Right lobe of liver (tissue), 6 donors: ENCODE data around the gene SERINC5. TPM values are rescaled to one million over a fixed set of nuclear protein-coding genes. Genes with fewer than 3 reads are reported as not detected.
"Not testable (repeated sequence)": the region's sequence is repeated elsewhere in the genome, so short reads cannot be mapped to it uniquely, and the experiment has no call there.

ENCODE experiments used
- ATAC-seq, 4 donors: fragments of 200-7000 bp; cut with Tn5 transposase; one replicate each; pipeline ENCODE4 v1.9.1; 2020; ENCODE audit warnings: mild to moderate bottlenecking in 4 of 4, moderate library complexity in 4 of 4
- DNase-seq, 3 donors: peaks; one replicate each; pipeline ENCODE4 v3.0.0-alpha.2; 2020
- H3K27ac ChIP-seq, 3 donors: fragments of 200-600 bp; one replicate each; pipeline ENCODE4 v1.8.0; 2022
- H3K27me3 ChIP-seq, 2 donors: fragments of 200-600 bp; one replicate each; pipeline ENCODE4 v1.8.0; 2022
- H3K36me3 ChIP-seq, 4 donors: fragments of 200-600 bp; sonication (generic) in 1 of 4; one replicate each; pipeline versions ENCODE4 v1.5.1 to v1.8.0; 2017 to 2022; ENCODE audit warnings: control low read depth in 1 of 4
- H3K4me1 ChIP-seq, 4 donors: fragments of 200-600 bp; sonication (generic) in 1 of 4; one replicate each; pipeline versions ENCODE4 v1.5.1 to v1.8.0; 2017 to 2022; ENCODE audit warnings: control low read depth in 1 of 4
- H3K4me3 ChIP-seq, 3 donors: fragments of 200-600 bp; one replicate each; pipeline ENCODE4 v1.8.0; 2022
- H3K9me3 ChIP-seq, 4 donors: fragments of 200-600 bp; sonication (generic) in 1 of 4; one replicate each; pipeline versions ENCODE4 v1.5.1 to v1.8.0; 2017 to 2022; ENCODE audit warnings: control low read depth in 1 of 4
- CTCF ChIP-seq, 4 donors: fragments of 200-600 bp in 3 of 4; fragments of 450-650 bp in 1 of 4; IDR thresholded peaks; one replicate each; pipeline versions ENCODE4 v1.5.1 to v1.8.0; 2016 to 2022; ENCODE audit warnings: antibody characterized with exemption in 4 of 4, mild to moderate bottlenecking in 2 of 4
- POLR2A ChIP-seq: fragments of 450-650 bp; IDR thresholded peaks from one replicate; pipeline ENCODE4 v1.6.1; 2017; ENCODE audit warnings: antibody characterized with exemption, mild to moderate bottlenecking
- WGBS: methylation state at CpG from one replicate; pipeline ENCODE4 v1.1.6; 2018; ENCODE audit warnings: low coverage, low lambda C conversion rate; ENCODE audit not compliant: insufficient coverage; ENCODE audit errors: missing lambda C conversion rate; 5-methylcytosine and 5-hydroxymethylcytosine counted together
- intact Hi-C, 2 donors: fragments of 100-400 bp; cut with DNase I; formaldehyde crosslinking; loops; one replicate each; pipeline versions ENCODE4 v1.11.2 to v1.14.1; 2022
- total RNA-seq, 6 experiments: library from RNA; depleted of rRNA in 2 of 6; stranded (reverse); fragments of >200 nt in 2 of 6; fragmentation: NEBNext Ultra II Directional in 3 of 6; extraction: Animal tissue kit (Norgen Biotek cat#: 25700) in 3 of 6; gene quantifications; one replicate each; pipeline versions ENCODE4 v1.1.0 to v1.2.4, GENCODE V29; 2016 to 2023
- donor health status: DM: no; HTN: yes; CAD: no.
- donor health status: DM: no; HTN: no; CAD: no.
- donor health status: DM: no; HTN: no; CAD: no.
- donor health status: DM: no; HTN: yes; CAD: no.
- donor health status: DM: no; HTN: yes; CAD: no.

The SERINC5 gene
- total RNA-seq, 6 experiments from 2014 or later, result 30.1 to 82.1 (median 57.9) TPM

GRCh38 chr5:80207832-80208231 is 48.0 kb downstream of the SERINC5 start:
- H3K27me3 ChIP-seq, result no peaks in the 10 kb centered on the region
- peaks cover 0 to 91% (median 42%) of the 10 kb centered on the region in 4 donors for H3K4me1 ChIP-seq
- ATAC-seq (peak; percentile 42 to 75 (median 62)), DNase-seq (peak in 1 of 3 donors; percentile 77)
- H3K27ac ChIP-seq, result peak overlapping the region; percentile 52 to 97 (median 91)
- H3K4me3 ChIP-seq, result no peak overlapping the region
- no peaks in the 10 kb centered on the region for H3K36me3 ChIP-seq
- intact Hi-C loops, result no loop called here
- H3K9me3 ChIP-seq, result no peaks in the 10 kb centered on the region
- TF ChIP-seq POLR2A (no peak), CTCF (IDR thresholded peaks at IDR 0.05) (no peak)
- 20% methylated on average over 4 of the region's 4 CpGs for WGBS

GRCh38 chr5:80206282-80206681 is 49.6 kb downstream of the SERINC5 start:
- ATAC-seq (peak in 1 of 4 donors; percentile 8), DNase-seq (no peak)
- Histone ChIP-seq H3K9me3 (no peaks in the 10 kb centered on the region), H3K36me3 (peaks cover 0 to 10% (median 2%) of the 10 kb centered on the region in 4 donors), H3K4me1 (peaks cover 0 to 77% (median 34%) of the 10 kb centered on the region in 4 donors), H3K27me3 (no peaks in the 10 kb centered on the region), H3K4me3 (no peak overlapping the region), H3K27ac (peak overlapping the region; percentile 52 to 97 (median 91))
- no peak for TF ChIP-seq CTCF (IDR thresholded peaks at IDR 0.05)
- TF ChIP-seq POLR2A, result no peak
- WGBS, result 46% methylated on average over 4 of the region's 4 CpGs
- intact Hi-C loops, result no loop called here

- Histone ChIP-seq H3K36me3 (peaks cover 0 to 10% (median 2%) of the 10 kb centered on the region in 4 donors), H3K27me3 (no peaks in the 10 kb centered on the region), H3K4me3 (no peak overlapping the region), H3K9me3 (no peaks in the 10 kb centered on the region), H3K27ac (peak overlapping the region; percentile 52 to 97 (median 91)), H3K4me1 (peaks cover 0 to 73% (median 32%) of the 10 kb centered on the region in 4 donors)
- TF ChIP-seq CTCF (IDR thresholded peaks at IDR 0.05) (no peak), POLR2A (no peak)
- 48% methylated on average over 4 of the region's 4 CpGs for WGBS
- intact Hi-C loops, result no loop called here
- ATAC-seq (no peak), DNase-seq (no peak)
These were observed 50.0 kb downstream of the SERINC5 start for GRCh38 chr5:80205846-80206245.

GRCh38 chr5:80204808-80205614 is 50.8 kb downstream of the SERINC5 start:
- H3K9me3 ChIP-seq, result no peaks in the 10 kb centered on the region
- H3K27me3 ChIP-seq, result no peaks in the 10 kb centered on the region
- peaks cover 0 to 10% (median 2%) of the 10 kb centered on the region in 4 donors for H3K36me3 ChIP-seq
- H3K4me1 ChIP-seq, result peaks cover 0 to 65% (median 29%) of the 10 kb centered on the region in 4 donors
- peak in 1 of 4 donors; percentile 35 for TF ChIP-seq CTCF (IDR thresholded peaks at IDR 0.05)
- TF ChIP-seq POLR2A, result no peak
- WGBS, result 30% methylated on average over 10 of the region's 10 CpGs
- intact Hi-C loops, result no loop called here
- peak overlapping the region; percentile 52 to 97 (median 91) for H3K27ac ChIP-seq
- H3K4me3 ChIP-seq, result peak overlapping the region in 1 of 3 donors; percentile 19
- DNase-seq (peak in 2 of 3 donors; percentile 72 to 76), ATAC-seq (peak; percentile 69 to 84 (median 78))

- H3K27ac ChIP-seq, H3K9me3 ChIP-seq, H3K27me3 ChIP-seq, intact Hi-C loops, H3K36me3 ChIP-seq, DNase-seq, ATAC-seq, H3K4me3 ChIP-seq: not testable (repeated sequence)
- H3K4me1 ChIP-seq, result peaks cover 0 to 42% (median 15%) of the 10 kb centered on the region in 4 donors
- WGBS, result 65% methylated on average over 6 of the region's 7 CpGs
These were observed 54.1 kb downstream of the SERINC5 start for GRCh38 chr5:80201763-80202162.
